ENCODE measurements around the gene INTS13.

INTS13 gene

GRCh38 chr12:26874501-26875296 lies 63.1 kb downstream of the INTS13 start:
- CTCF ChIA-PET = interaction anchor here (1.5 to 4.1 kb wide), 3 partner anchors 11 to 30 kb away, joined by 3 to 42 read pairs (median 18); no protein-coding TSS in a partner anchor

GRCh38 chr12:26872625-26873024 lies 65.2 kb downstream of the INTS13 start:
- TF ChIP-seq, protein P1, sequence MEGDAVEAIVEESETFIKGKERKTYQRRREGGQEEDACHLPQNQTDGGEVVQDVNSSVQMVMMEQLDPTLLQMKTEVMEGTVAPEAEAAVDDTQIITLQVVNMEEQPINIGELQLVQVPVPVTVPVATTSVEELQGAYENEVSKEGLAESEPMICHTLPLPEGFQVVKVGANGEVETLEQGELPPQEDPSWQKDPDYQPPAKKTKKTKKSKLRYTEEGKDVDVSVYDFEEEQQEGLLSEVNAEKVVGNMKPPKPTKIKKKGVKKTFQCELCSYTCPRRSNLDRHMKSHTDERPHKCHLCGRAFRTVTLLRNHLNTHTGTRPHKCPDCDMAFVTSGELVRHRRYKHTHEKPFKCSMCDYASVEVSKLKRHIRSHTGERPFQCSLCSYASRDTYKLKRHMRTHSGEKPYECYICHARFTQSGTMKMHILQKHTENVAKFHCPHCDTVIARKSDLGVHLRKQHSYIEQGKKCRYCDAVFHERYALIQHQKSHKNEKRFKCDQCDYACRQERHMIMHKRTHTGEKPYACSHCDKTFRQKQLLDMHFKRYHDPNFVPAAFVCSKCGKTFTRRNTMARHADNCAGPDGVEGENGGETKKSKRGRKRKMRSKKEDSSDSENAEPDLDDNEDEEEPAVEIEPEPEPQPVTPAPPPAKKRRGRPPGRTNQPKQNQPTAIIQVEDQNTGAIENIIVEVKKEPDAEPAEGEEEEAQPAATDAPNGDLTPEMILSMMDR (IDR thresholded peaks at IDR 0.05; ENCODE audit: insufficient read depth, low read length, missing control alignments) = no peak
- no peak overlapping the region for H3K4me3 ChIP-seq (ENCODE audit: low read depth, low read length)
- POLR2A ChIA-PET = no interaction called here
- DNase-seq (ENCODE audit: low read depth, low spot score) = no peak
- CTCF ChIA-PET = interaction anchor here (5.1 kb wide), 1 partner anchor 12 kb away, joined by 51 read pairs; no protein-coding TSS in a partner anchor

More at GRCh38 chr12:26874501-26875296, 63.1 kb downstream of the INTS13 start:
- POLR2A ChIA-PET = no interaction called here
- TF ChIP-seq, protein P1 (IDR thresholded peaks at IDR 0.05; ENCODE audit: insufficient read depth, low read length, missing control alignments) = no peak
- H3K4me3 ChIP-seq (ENCODE audit: low read depth, low read length) = no peak overlapping the region
- no peak for DNase-seq (ENCODE audit: low read depth, low spot score)

DNA sequence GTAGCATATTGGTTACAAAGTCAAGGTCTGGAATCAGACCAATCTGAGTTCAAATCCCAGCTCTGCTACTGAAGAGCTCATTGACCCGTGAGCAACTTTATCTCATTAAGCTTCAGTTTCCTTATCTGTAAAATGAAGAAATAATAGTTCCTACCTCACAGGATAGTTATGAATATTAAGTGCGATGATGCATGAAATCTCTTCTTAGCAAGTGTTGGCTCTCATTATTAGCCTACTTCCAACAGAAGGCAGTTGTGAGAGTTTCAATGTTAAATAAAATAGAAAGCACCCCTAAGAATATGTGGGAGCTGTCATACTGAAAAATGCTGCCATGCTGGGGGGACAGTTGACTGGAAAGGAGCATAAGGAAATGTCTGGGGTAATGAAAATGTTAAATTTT lies 65.8 kb downstream of the INTS13 start:
- no peak overlapping the region for H3K4me3 ChIP-seq (ENCODE audit: low read depth, low read length)
- POLR2A ChIA-PET = no interaction called here
- CTCF ChIA-PET = interaction anchor here (5.1 kb wide), 1 partner anchor 13 kb away, joined by 51 read pairs; no protein-coding TSS in a partner anchor
- no peak for DNase-seq (ENCODE audit: low read depth, low spot score)
- TF ChIP-seq, protein P1 (IDR thresholded peaks at IDR 0.05; ENCODE audit: insufficient read depth, low read length, missing control alignments) = no peak

GRCh38 chr12:26870491-26871419 lies 67.0 kb downstream of the INTS13 start:
- ChIA-PET CTCF (interaction anchor here (1.0 to 5.1 kb wide), 5 partner anchors 9 to 38 kb away, joined by 3 to 51 read pairs (median 4); no protein-coding TSS in a partner anchor), POLR2A (no interaction called here)
- peak; percentile 10 for DNase-seq (ENCODE audit: low read depth, low spot score)
- TF ChIP-seq, protein P1 (IDR thresholded peaks at IDR 0.05; ENCODE audit: insufficient read depth, low read length, missing control alignments) = no peak
- H3K4me3 ChIP-seq (ENCODE audit: low read depth, low read length) = no peak overlapping the region

GRCh38 chr12:26869908-26870459 lies 67.8 kb downstream of the INTS13 start:
- ChIA-PET POLR2A (no interaction called here), CTCF (interaction anchor here (1.0 to 5.1 kb wide), 5 partner anchors 9 to 38 kb away, joined by 3 to 51 read pairs (median 4); no protein-coding TSS in a partner anchor)
- H3K4me3 ChIP-seq (ENCODE audit: low read depth, low read length) = no peak overlapping the region
- no peak for DNase-seq (ENCODE audit: low read depth, low spot score)
- TF ChIP-seq, protein P1 (IDR thresholded peaks at IDR 0.05; ENCODE audit: insufficient read depth, low read length, missing control alignments) = no peak

Measured in AG04449 (cell line).